H1 (cell line): ENCODE results near the gene KRTAP4-9. TPM values are rescaled to one million over a fixed set of nuclear protein-coding genes. Genes with fewer than 3 reads are reported as not detected.

ENCODE experiments used
- CTCF ChIA-PET: fragments of 300-600 bp; sonication (Branson Sonifier 250); formaldehyde crosslinking; loops from one replicate; lab custom pipeline; 2021; ENCODE audit not compliant: partially characterized antibody; lab: Charles Lee
- POLR2A ChIA-PET: fragments of 300-600 bp; sonication (Branson Sonifier 250); formaldehyde crosslinking; loops from one replicate; lab custom pipeline; 2021; ENCODE audit warnings: inconsistent platforms; ENCODE audit not compliant: partially characterized antibody; lab: Charles Lee
- DNase-seq, 2 experiments: peaks; one replicate each; pipeline versions ENCODE4 v3.0.0 to v3.0.0-alpha.2; 2010 to 2022; ENCODE audit warnings: low spot score in 2 of 2, low read depth in 1 of 2, mixed read lengths in 1 of 2
- FAIRE-seq: peaks from 2 replicates; lab custom pipeline; 2011; peaks lifted over from hg19 to GRCh38; lab: Jason Lieb, UNC
- H2AFZ ChIP-seq: 2 replicates; pipeline ENCODE4 v1.8.1; 2012; ENCODE audit warnings: low read length, inconsistent platforms
- H2AK5ac ChIP-seq: 2 replicates; pipeline ENCODE4 v1.6.1; 2013; ENCODE audit warnings: low read depth, low read length
- H2BK120ac ChIP-seq: replicated peaks from 2 replicates; pipeline ENCODE3; 2013; ENCODE audit warnings: low read depth, low read length, inconsistent platforms
- H2BK12ac ChIP-seq: 2 replicates; pipeline ENCODE4 v1.6.1; 2013; ENCODE audit warnings: low read depth, low read length
- H2BK15ac ChIP-seq: 2 replicates; pipeline ENCODE4 v1.6.1; 2013; ENCODE audit warnings: low read length
- H2BK20ac ChIP-seq: 2 replicates; pipeline ENCODE4 v1.6.1; 2013; ENCODE audit warnings: low read length
- H2BK5ac ChIP-seq: 2 replicates; pipeline ENCODE4 v1.6.1; 2013; ENCODE audit warnings: low read depth, low read length
- H3K14ac ChIP-seq: 2 replicates; pipeline ENCODE4 v1.6.1; 2013; ENCODE audit warnings: inconsistent platforms; ENCODE audit not compliant: insufficient read length
- H3K18ac ChIP-seq: 2 replicates; pipeline ENCODE4 v1.6.1; 2013; ENCODE audit warnings: low read length; ENCODE audit errors: extremely low read depth
- H3K23ac ChIP-seq: 2 replicates; pipeline ENCODE4 v1.6.1; 2013; ENCODE audit warnings: inconsistent platforms; ENCODE audit not compliant: insufficient read length
- H3K23me2 ChIP-seq: 2 replicates; pipeline ENCODE4 v1.6.1; 2013; ENCODE audit warnings: low read depth, low read length
- H3K27ac ChIP-seq: 2 replicates; pipeline ENCODE4 v1.6.1; 2011; ENCODE audit warnings: low read depth, low read length, inconsistent platforms
- H3K27me3 ChIP-seq, 4 experiments: replicated peaks in 1 of 4; 1 replicate in 1 of 4; 2 replicates in 3 of 4; pipeline versions ENCODE4 v1.6.1 to v1.8.1; 2011 to 2013; ENCODE audit warnings: low read length in 3 of 4, mild to moderate bottlenecking in 3 of 4, inconsistent platforms in 2 of 4, mixed read lengths in 2 of 4, moderate library complexity in 1 of 4; ENCODE audit not compliant: control insufficient read depth in 3 of 4, insufficient read depth in 3 of 4; ENCODE audit errors: extremely low read depth in 1 of 4
- H3K36me3 ChIP-seq, 4 experiments: 2 replicates each; pipeline versions ENCODE4 v1.6.1 to v1.8.1; 2011 to 2013; ENCODE audit warnings: mild to moderate bottlenecking in 4 of 4, low read length in 3 of 4, moderate library complexity in 2 of 4, control low read depth in 1 of 4, inconsistent platforms in 1 of 4; ENCODE audit not compliant: insufficient read depth in 4 of 4, control insufficient read depth in 2 of 4
- H3K4ac ChIP-seq: replicated peaks from 2 replicates; pipeline ENCODE3; 2013; ENCODE audit warnings: low read length, low read depth, mixed read lengths, inconsistent platforms; ENCODE audit not compliant: insufficient read length
- H3K4me1 ChIP-seq, 4 experiments: replicated peaks in 1 of 4; 1 replicate in 1 of 4; 2 replicates in 3 of 4; pipeline versions ENCODE4 v1.6.1 to v1.8.1; 2011 to 2013; ENCODE audit warnings: low read length in 3 of 4, inconsistent platforms in 2 of 4, mixed read lengths in 1 of 4; ENCODE audit not compliant: insufficient read depth in 4 of 4, control insufficient read depth in 3 of 4
- H3K4me2 ChIP-seq, 2 experiments: 2 replicates each; pipeline versions ENCODE4 v1.6.1 to v1.8.1; 2011 to 2013; ENCODE audit warnings: low read depth in 2 of 2, low read length in 2 of 2, control low read depth in 1 of 2, inconsistent platforms in 1 of 2, mild to moderate bottlenecking in 1 of 2; ENCODE audit not compliant: insufficient read depth in 1 of 2
- H3K4me3 ChIP-seq, 4 experiments: fragments of 200-600, 300-600 bp in 1 of 4; sonication (generic), shearing (Covaris generic), sonication (Bioruptor Twin) in 1 of 4; 2 replicates each; pipeline versions ENCODE4 v1.5.1 to v1.8.1; 2011 to 2016; ENCODE audit warnings: low read length in 4 of 4, low read depth in 3 of 4, control low read depth in 2 of 4, inconsistent platforms in 2 of 4, mild to moderate bottlenecking in 2 of 4, mixed read lengths in 1 of 4, moderate library complexity in 1 of 4; ENCODE audit not compliant: insufficient read depth in 2 of 4; ENCODE audit errors: extremely low read depth in 1 of 4
- H3K56ac ChIP-seq: replicated peaks from 2 replicates; pipeline ENCODE3; 2013; ENCODE audit warnings: low read depth, mild to moderate bottlenecking, mixed read lengths, low read length, inconsistent platforms; ENCODE audit not compliant: insufficient read length
- H3K79me1 ChIP-seq: 2 replicates; pipeline ENCODE4 v1.6.1; 2013; ENCODE audit warnings: low read depth, low read length, control low read depth
- H3K79me2 ChIP-seq, 2 experiments: 2 replicates each; pipeline versions ENCODE4 v1.6.1 to v1.8.1; 2012 to 2013; ENCODE audit warnings: low read length in 2 of 2, mild to moderate bottlenecking in 2 of 2, inconsistent platforms in 1 of 2; ENCODE audit not compliant: insufficient read depth in 2 of 2, control insufficient read depth in 1 of 2
- H3K9ac ChIP-seq, 4 experiments: replicated peaks in 1 of 4; 1 replicate in 1 of 4; 2 replicates in 3 of 4; pipeline versions ENCODE4 v1.6.1 to v1.8.1; 2011 to 2013; ENCODE audit warnings: low read depth in 3 of 4, low read length in 3 of 4, control low read depth in 2 of 4, mild to moderate bottlenecking in 2 of 4, moderate library complexity in 2 of 4, inconsistent platforms in 1 of 4; ENCODE audit errors: extremely low read depth in 1 of 4
- H3K9me3 ChIP-seq, 2 experiments: 2 replicates each; pipeline versions ENCODE4 v1.6.1 to v1.8.1; 2012 to 2013; ENCODE audit warnings: mild to moderate bottlenecking in 2 of 2, moderate library complexity in 2 of 2, control low read depth in 1 of 2, inconsistent platforms in 1 of 2, low read depth in 1 of 2, low read length in 1 of 2, mixed read lengths in 1 of 2; ENCODE audit not compliant: insufficient read depth in 2 of 2
- H4K20me1 ChIP-seq, 2 experiments: replicated peaks in 1 of 2; 2 replicates each; pipeline versions ENCODE3 to v1.8.1; 2011 to 2013; ENCODE audit warnings: inconsistent platforms in 2 of 2, low read length in 2 of 2, mild to moderate bottlenecking in 1 of 2; ENCODE audit not compliant: insufficient read depth in 2 of 2, control insufficient read depth in 1 of 2
- H4K5ac ChIP-seq: 2 replicates; pipeline ENCODE4 v1.6.1; 2013; ENCODE audit warnings: low read length, low read depth, mixed read lengths, inconsistent platforms; ENCODE audit not compliant: insufficient read length
- H4K8ac ChIP-seq: 2 replicates; pipeline ENCODE4 v1.8.0; 2013; ENCODE audit warnings: mild to moderate bottlenecking, moderate library complexity, low read length, inconsistent platforms; ENCODE audit not compliant: insufficient read depth; ENCODE audit errors: extremely low read depth
- H4K91ac ChIP-seq: replicated peaks from 2 replicates; pipeline ENCODE3; 2013; ENCODE audit warnings: low read length, mixed read lengths, inconsistent platforms; ENCODE audit not compliant: insufficient read length
- MAX ChIP-seq: IDR thresholded peaks from 2 replicates; pipeline ENCODE4 v1.6.1; 2012; ENCODE audit warnings: inconsistent platforms
- RNF2 ChIP-seq: fragments of 200-900, 300-1000 bp; sonication (generic); IDR thresholded peaks from 2 replicates; pipeline ENCODE4 v1.7.1; 2016; ENCODE audit warnings: borderline replicate concordance, low read depth, mild to moderate bottlenecking, antibody characterized with exemption, low read length; ENCODE audit not compliant: poor library complexity, severe bottlenecking; ENCODE audit errors: missing control alignments
- TAF7 ChIP-seq: optimal IDR thresholded peaks from 2 replicates; pipeline ENCODE3; 2011; ENCODE audit warnings: low read depth, mild to moderate bottlenecking, inconsistent platforms, low read length, moderate library complexity, borderline replicate concordance
- WGBS, 2 experiments: shearing (Covaris generic) in 1 of 2; methylation state at CpG; one replicate each; pipeline versions ENCODE4 v1.1.6 to v1.1.7; 2013 to 2015; ENCODE audit warnings: low lambda C conversion rate in 2 of 2, mixed read lengths in 2 of 2, inconsistent platforms in 1 of 2, low coverage in 1 of 2, missing lambda C conversion rate in 1 of 2; ENCODE audit not compliant: insufficient replicate concordance in 2 of 2, insufficient coverage in 1 of 2, insufficient read length in 1 of 2; ENCODE audit errors: extremely low coverage in 1 of 2, missing lambda C conversion rate in 1 of 2; 5-methylcytosine and 5-hydroxymethylcytosine counted together
- polyA plus RNA-seq, 7 experiments: library from polyadenylated mRNA; depleted of rRNA in 3 of 7; stranded (reverse) in 5 of 7; unstranded in 2 of 7; fragments of >200 nt in 5 of 7; fragments of 200-250 nt in 2 of 7; gene quantifications; 1 replicate in 5 of 7; 2 replicates in 1 of 7; 4 replicates in 1 of 7; pipeline versions ENCODE4 v1.2.1 to v1.2.3, GENCODE V29; 2011 to 2013; ENCODE audit warnings: missing spikeins in 2 of 7, mixed read lengths in 2 of 7
- total RNA-seq: library from RNA; stranded (reverse); fragmentation: NEBNext Ultra II Directional; extraction: Animal tissue kit (Norgen Biotek cat#: 25700); gene quantifications from 2 replicates; pipeline ENCODE4 v1.2.1, GENCODE V29; 2021

KRTAP4-9 gene
- total and polyA plus RNA-seq, 2 of the 8 experiments (the other 6 are each of a cell fraction or from before 2014, with no cell fraction given): not detected

GRCh38 chr17:41098042-41098441 lies 7.1 kb upstream of the KRTAP4-9 start, which contains the start of gene KRTAP4-8:
KRTAP4-8 (minus strand) TSS chr17:41098142; CDS start chr17:41098084, 58 bp downstream.
- Histone ChIP-seq H4K91ac (no peak within 1 kb of the TSS), H3K14ac (no peak within 1 kb of the TSS), H3K18ac (no peak within 1 kb of the TSS), H3K9me3 (0 out of 4 replicates have a peak, but pooled peaks cover 3% of the 10 kb centered on the region in 2 experiments), H3K79me2 (no peaks in the 10 kb centered on the region), H3K27ac (no peak within 1 kb of the TSS), H3K4me1 (peaks cover 0 to 4% (median 0%) of the 10 kb centered on the region in 4 experiments; a peak in 2 of 7 replicates), H2AFZ (no peak within 1 kb of the TSS), H3K9ac (no peak within 1 kb of the TSS), H3K4ac (no peak within 1 kb of the TSS), H3K79me1 (no peaks in the 10 kb centered on the region), H2AK5ac (no peak within 1 kb of the TSS), H2BK12ac (no peak within 1 kb of the TSS), H3K23me2 (no peaks in the 10 kb centered on the region), H3K56ac (no peak within 1 kb of the TSS), H3K4me3 (no peak within 1 kb of the TSS), H4K20me1 (no peaks in the 10 kb centered on the region), H3K4me2 (no peak within 1 kb of the TSS), H2BK15ac (no peak within 1 kb of the TSS), H2BK120ac (no peak within 1 kb of the TSS), H3K36me3 (no peaks in the 10 kb centered on the region), H4K8ac (no peak within 1 kb of the TSS), H4K5ac (no peak within 1 kb of the TSS), H3K27me3 (no peaks in the 10 kb centered on the region), H3K23ac (no peak within 1 kb of the TSS), H2BK5ac (no peak within 1 kb of the TSS), H2BK20ac (no peak within 1 kb of the TSS)
- ChIA-PET CTCF (no interaction called here), POLR2A (no interaction called here)
- DNase-seq (no peak), FAIRE-seq (no peak)
- WGBS, 2 experiments: 92% methylated on average over 4 of the region's 4 CpGs; no CpG with 5 or more reads in 1 of the 2 experiments
- TF ChIP-seq TAF7 (no peak), MAX (no peak), RNF2 (no peak)
